SU-DHL-6 (cell line): ENCODE data around the gene GOLGA8Q.
"Not testable (repeated sequence)": the region's sequence is repeated elsewhere in the genome, so short reads cannot be mapped to it uniquely, and the experiment has no call there.

Source experiments
- EZH2phosphoT487 ChIP-seq: fragments of 200-600 bp; sonication (generic), shearing (Covaris generic); conservative IDR thresholded peaks from 2 replicates; pipeline ENCODE4 v1.6.1; 2018; ENCODE audit warnings: mild to moderate bottlenecking, antibody characterized with exemption, low read length, moderate library complexity, mixed read lengths
- TF ChIP-seq, protein P1 (sequence below): fragments of 200-600 bp; sonication (generic); IDR thresholded peaks from one replicate; pipeline ENCODE4 v1.5.1; 2017; ENCODE audit warnings: antibody characterized with exemption, mild to moderate bottlenecking, low read length, moderate library complexity; ENCODE audit not compliant: insufficient read depth, poor library complexity, severe bottlenecking

GRCh38 chr15:30566949-30567348 lies 15.1 kb downstream of the GOLGA8Q start:
- TF ChIP-seq, protein P1, sequence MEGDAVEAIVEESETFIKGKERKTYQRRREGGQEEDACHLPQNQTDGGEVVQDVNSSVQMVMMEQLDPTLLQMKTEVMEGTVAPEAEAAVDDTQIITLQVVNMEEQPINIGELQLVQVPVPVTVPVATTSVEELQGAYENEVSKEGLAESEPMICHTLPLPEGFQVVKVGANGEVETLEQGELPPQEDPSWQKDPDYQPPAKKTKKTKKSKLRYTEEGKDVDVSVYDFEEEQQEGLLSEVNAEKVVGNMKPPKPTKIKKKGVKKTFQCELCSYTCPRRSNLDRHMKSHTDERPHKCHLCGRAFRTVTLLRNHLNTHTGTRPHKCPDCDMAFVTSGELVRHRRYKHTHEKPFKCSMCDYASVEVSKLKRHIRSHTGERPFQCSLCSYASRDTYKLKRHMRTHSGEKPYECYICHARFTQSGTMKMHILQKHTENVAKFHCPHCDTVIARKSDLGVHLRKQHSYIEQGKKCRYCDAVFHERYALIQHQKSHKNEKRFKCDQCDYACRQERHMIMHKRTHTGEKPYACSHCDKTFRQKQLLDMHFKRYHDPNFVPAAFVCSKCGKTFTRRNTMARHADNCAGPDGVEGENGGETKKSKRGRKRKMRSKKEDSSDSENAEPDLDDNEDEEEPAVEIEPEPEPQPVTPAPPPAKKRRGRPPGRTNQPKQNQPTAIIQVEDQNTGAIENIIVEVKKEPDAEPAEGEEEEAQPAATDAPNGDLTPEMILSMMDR = not testable (repeated sequence)
- not testable (repeated sequence) for TF ChIP-seq EZH2phosphoT487
